Measurements from ENCODE around the gene BRIP1. TPM values are rescaled to one million over a fixed set of nuclear protein-coding genes. Genes with fewer than 3 reads are reported as not detected.

BRIP1 gene
- total RNA-seq, 1 donor from 2014 or later, result 5.2 TPM

- H3K4me1 Mint-ChIP-seq (ENCODE audit: unreplicated experiment), result no peaks in the 10 kb centered on the region
- no peak overlapping the region for H3K4me3 Mint-ChIP-seq (ENCODE audit: unreplicated experiment)
- TF ChIP-seq, protein P1, sequence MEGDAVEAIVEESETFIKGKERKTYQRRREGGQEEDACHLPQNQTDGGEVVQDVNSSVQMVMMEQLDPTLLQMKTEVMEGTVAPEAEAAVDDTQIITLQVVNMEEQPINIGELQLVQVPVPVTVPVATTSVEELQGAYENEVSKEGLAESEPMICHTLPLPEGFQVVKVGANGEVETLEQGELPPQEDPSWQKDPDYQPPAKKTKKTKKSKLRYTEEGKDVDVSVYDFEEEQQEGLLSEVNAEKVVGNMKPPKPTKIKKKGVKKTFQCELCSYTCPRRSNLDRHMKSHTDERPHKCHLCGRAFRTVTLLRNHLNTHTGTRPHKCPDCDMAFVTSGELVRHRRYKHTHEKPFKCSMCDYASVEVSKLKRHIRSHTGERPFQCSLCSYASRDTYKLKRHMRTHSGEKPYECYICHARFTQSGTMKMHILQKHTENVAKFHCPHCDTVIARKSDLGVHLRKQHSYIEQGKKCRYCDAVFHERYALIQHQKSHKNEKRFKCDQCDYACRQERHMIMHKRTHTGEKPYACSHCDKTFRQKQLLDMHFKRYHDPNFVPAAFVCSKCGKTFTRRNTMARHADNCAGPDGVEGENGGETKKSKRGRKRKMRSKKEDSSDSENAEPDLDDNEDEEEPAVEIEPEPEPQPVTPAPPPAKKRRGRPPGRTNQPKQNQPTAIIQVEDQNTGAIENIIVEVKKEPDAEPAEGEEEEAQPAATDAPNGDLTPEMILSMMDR (IDR thresholded peaks at IDR 0.05; ENCODE audit: unreplicated experiment), result no peak
- H3K9me3 Mint-ChIP-seq (ENCODE audit: unreplicated experiment), result no peaks in the 10 kb centered on the region
- no peak overlapping the region for H3K27ac Mint-ChIP-seq (ENCODE audit: unreplicated experiment)
- no peak for DNase-seq (ENCODE audit: low spot score)
- H3K27me3 Mint-ChIP-seq (ENCODE audit: unreplicated experiment), result no peaks in the 10 kb centered on the region
- H3K36me3 Mint-ChIP-seq (ENCODE audit: low read depth, unreplicated experiment), result no peaks in the 10 kb centered on the region
These were observed 12.5 kb upstream of the BRIP1 start for GRCh38 chr17:61875804-61876203.

DNA sequence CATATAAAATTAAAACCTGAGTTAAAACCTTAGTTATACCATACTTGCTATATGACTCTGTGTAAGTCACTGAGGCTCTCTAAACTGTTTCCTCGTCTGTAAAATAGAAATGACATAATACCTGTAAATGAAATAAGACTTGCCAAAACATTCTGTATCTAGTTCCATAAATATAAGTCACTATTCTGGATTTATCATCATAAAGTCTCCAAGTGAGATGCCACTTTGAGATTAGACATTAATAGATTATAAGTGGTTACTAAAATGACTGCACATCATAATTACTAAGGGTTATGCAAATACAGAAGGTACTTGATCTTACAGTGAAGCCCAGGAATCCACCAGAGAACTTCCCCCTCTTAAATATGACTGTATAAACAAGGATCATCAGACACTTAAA lies 12.0 kb upstream of the BRIP1 start:
- no peak overlapping the region for H3K4me3 Mint-ChIP-seq (ENCODE audit: unreplicated experiment)
- no peaks in the 10 kb centered on the region for H3K27me3 Mint-ChIP-seq (ENCODE audit: unreplicated experiment)
- DNase-seq (ENCODE audit: low spot score), result no peak
- no peaks in the 10 kb centered on the region for H3K9me3 Mint-ChIP-seq (ENCODE audit: unreplicated experiment)
- no peak overlapping the region for H3K27ac Mint-ChIP-seq (ENCODE audit: unreplicated experiment)
- no peaks in the 10 kb centered on the region for H3K4me1 Mint-ChIP-seq (ENCODE audit: unreplicated experiment)
- no peaks in the 10 kb centered on the region for H3K36me3 Mint-ChIP-seq (ENCODE audit: low read depth, unreplicated experiment)
- TF ChIP-seq, protein P1 (IDR thresholded peaks at IDR 0.05; ENCODE audit: unreplicated experiment), result no peak

GRCh38 chr17:61874075-61874474 lies 10.7 kb upstream of the BRIP1 start:
- no peaks in the 10 kb centered on the region for H3K9me3 Mint-ChIP-seq (ENCODE audit: unreplicated experiment)
- H3K4me3 Mint-ChIP-seq (ENCODE audit: unreplicated experiment), result no peak overlapping the region
- TF ChIP-seq, protein P1 (IDR thresholded peaks at IDR 0.05; ENCODE audit: unreplicated experiment), result no peak
- H3K27ac Mint-ChIP-seq (ENCODE audit: unreplicated experiment), result no peak overlapping the region
- DNase-seq (ENCODE audit: low spot score), result no peak
- no peaks in the 10 kb centered on the region for H3K27me3 Mint-ChIP-seq (ENCODE audit: unreplicated experiment)
- no peaks in the 10 kb centered on the region for H3K4me1 Mint-ChIP-seq (ENCODE audit: unreplicated experiment)
- H3K36me3 Mint-ChIP-seq (ENCODE audit: low read depth, unreplicated experiment), result peaks cover 4% of the 10 kb centered on the region

- H3K27ac Mint-ChIP-seq (ENCODE audit: unreplicated experiment), result no peak overlapping the region
- H3K27me3 Mint-ChIP-seq (ENCODE audit: unreplicated experiment), result no peaks in the 10 kb centered on the region
- no peaks in the 10 kb centered on the region for H3K9me3 Mint-ChIP-seq (ENCODE audit: unreplicated experiment)
- no peak overlapping the region for H3K4me3 Mint-ChIP-seq (ENCODE audit: unreplicated experiment)
- no peak for DNase-seq (ENCODE audit: low spot score)
- H3K36me3 Mint-ChIP-seq (ENCODE audit: low read depth, unreplicated experiment), result peaks cover 4% of the 10 kb centered on the region
- H3K4me1 Mint-ChIP-seq (ENCODE audit: unreplicated experiment), result no peaks in the 10 kb centered on the region
- TF ChIP-seq, protein P1 (IDR thresholded peaks at IDR 0.05; ENCODE audit: unreplicated experiment), result no peak
These were observed 8.8 kb upstream of the BRIP1 start for GRCh38 chr17:61872099-61872498.

DNA sequence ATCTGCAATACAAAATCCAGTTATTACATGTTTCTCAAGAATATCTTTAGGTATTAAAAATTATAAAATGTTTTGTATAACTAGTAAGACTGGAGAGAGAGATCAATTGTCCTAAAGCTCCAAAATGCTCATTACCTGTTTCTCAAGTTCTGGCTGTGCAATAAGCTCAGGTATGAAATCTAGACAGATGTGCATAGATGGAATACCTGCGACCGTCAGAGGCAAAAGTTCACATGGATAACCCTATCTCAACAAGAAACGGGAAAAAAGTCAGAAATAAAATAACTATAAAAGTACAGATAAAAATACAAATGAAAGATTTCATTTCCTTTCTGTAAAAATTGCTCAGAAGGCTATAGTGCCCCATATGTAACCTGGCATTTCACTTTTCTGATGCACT lies 5.8 kb upstream of the BRIP1 start:
- Mint-ChIP-seq H3K27ac (ENCODE audit: unreplicated experiment) (no peak overlapping the region), H3K4me1 (ENCODE audit: unreplicated experiment) (no peaks in the 10 kb centered on the region), H3K36me3 (ENCODE audit: low read depth, unreplicated experiment) (peaks cover 4% of the 10 kb centered on the region), H3K9me3 (ENCODE audit: unreplicated experiment) (no peaks in the 10 kb centered on the region), H3K27me3 (ENCODE audit: unreplicated experiment) (no peaks in the 10 kb centered on the region), H3K4me3 (ENCODE audit: unreplicated experiment) (no peak overlapping the region)
- TF ChIP-seq, protein P1 (IDR thresholded peaks at IDR 0.05; ENCODE audit: unreplicated experiment), result no peak
- no peak for DNase-seq (ENCODE audit: low spot score)

Data from endothelial cell (in vitro differentiated cells).